ENCODE results near the gene CTXN3.

CTXN3 gene

GRCh38 chr5:127649018-127649439, at the start of gene CTXN3:
CTXN3 (plus strand) TSS chr5:127649082; CDS start chr5:127657522, 8,440 bp downstream.
- peak; percentile 55 for DNase-seq

GRCh38 chr5:127599320-127599719, 49.6 kb upstream of the CTXN3 start:
- DNase-seq: no peak

DNA sequence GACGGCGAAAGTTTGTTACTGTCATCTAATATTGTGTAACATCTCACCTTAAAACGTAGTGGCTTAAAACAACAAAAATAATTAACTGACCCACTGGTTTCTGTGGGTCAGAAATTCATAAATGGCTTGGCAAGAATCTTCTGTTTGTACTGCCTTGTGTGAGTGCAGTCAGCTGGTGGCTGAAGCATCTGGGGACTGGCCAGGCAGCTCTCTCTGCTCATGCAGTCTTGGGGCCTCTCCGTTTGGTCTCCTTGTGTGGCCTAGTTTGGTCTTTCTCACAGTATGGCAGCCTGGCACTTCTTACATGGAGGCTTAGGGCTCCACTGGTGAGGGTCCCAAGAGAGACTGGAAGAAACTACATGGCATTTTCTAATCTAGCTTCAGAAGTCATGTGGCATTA, 49.0 kb upstream of the CTXN3 start:
- DNase-seq: no peak

DNA sequence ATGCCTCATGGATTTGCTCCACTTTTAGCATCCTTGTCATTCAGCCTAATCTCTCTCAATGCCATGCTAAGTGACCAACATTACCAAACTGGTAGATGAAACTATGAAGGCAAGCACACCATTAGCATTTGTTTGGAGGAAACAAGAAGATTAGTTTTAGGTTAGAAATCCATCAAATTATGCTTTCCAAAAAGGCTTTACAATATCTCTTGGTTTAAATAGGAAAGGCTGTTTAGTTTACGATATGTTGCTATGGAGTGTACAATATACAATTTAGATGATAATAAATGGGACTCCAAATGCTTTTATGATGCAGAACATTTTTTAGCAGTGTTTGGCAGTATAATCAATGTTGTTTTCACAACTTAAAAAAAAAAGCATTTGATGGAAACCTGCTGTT, 47.8 kb upstream of the CTXN3 start:
- no peak for DNase-seq

GRCh38 chr5:127601601-127602000, 47.3 kb upstream of the CTXN3 start:
- no peak for DNase-seq

- DNase-seq: no peak
These were observed 46.4 kb upstream of the CTXN3 start for GRCh38 chr5:127602481-127602880.

- DNase-seq: no peak
These were observed 45.7 kb upstream of the CTXN3 start for GRCh38 chr5:127602896-127603844.

- DNase-seq: no peak
These were observed 40.7 kb upstream of the CTXN3 start for GRCh38 chr5:127608077-127608660.

DNA sequence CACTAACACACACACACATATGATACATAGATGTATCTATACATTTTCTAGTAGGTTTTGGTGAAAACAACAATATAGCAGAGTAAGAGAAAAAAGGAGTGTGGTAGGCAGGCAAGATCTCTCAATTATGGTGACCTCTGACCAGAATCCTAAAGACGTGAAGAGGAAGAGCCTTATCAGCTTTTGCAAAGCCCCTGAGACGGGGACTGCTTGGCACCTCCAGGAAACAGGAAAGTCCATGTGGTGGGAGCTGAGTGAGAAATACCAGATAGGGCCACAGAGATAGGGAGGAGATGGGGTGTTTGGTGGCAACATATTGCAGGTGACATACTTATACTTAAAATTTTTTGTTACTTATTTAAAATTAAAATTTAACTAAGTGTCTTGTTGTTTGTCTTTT, 39.9 kb upstream of the CTXN3 start:
- no peak for DNase-seq

DNA sequence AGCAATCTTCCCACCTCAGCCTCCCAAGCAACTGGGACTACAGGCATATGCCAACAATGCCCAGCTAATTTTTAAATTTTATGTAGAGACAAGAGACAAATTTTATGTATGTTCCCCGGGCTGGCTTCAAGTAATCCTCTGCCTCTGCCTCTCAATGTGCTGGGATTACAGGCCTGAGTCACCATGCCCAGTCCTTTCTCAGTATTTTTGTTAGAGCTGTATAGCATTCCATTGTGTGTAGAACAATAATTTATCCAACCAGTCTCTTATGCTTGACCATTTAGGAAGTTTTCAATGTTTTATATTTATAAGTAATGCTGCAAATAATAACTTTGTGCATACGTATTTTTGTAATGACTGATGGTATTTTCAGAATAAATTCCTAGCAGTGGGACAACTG, 38.9 kb upstream of the CTXN3 start:
- no peak for DNase-seq

GRCh38 chr5:127612441-127613141, 36.3 kb upstream of the CTXN3 start:
- no peak for DNase-seq

DNA sequence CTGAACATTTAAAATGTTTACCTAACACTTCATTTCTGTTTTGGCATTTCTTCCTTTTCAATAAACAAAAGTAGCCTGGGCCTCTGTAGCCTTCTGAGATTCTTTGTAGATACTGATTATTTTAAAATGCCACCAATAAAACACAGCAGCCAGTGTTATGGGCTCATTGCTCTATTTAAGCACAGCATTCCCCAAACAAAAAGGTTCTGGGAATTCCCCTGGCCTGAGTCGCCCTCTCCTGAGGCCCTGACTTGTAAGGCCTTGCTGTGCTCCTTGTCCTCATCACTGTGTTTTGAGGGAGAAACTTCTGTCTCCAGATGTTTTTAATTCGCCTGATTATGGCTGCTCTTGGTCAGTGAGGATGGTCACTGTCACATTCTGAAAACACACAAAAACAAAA, 33.0 kb upstream of the CTXN3 start:
- DNase-seq: no peak

- no peak for DNase-seq
These were observed 28.9 kb upstream of the CTXN3 start for GRCh38 chr5:127619908-127620479.

- no peak for DNase-seq
These were observed 27.1 kb upstream of the CTXN3 start for GRCh38 chr5:127621601-127622325.

DNA sequence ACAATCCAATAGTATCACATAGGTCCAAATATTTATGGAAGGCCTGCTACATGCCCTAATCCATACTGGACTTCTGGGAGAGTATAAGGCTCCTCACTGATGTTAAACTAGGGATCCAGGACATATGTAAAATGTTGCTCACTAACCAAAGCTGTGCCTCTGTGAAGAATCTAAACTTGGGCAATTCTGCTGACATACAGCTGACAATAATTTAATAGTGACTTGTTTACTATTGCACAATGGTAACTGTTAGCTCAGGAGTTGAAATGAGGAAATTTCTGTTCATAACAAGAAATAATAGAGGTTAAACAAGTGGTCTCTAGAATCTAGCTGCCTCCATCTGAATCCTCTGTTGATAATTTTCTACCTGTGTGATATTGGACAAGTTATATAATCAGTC, 14.9 kb upstream of the CTXN3 start:
- DNase-seq: no peak

GRCh38 chr5:127639828-127640227, 9.1 kb upstream of the CTXN3 start:
- DNase-seq: no peak

GRCh38 chr5:127642949-127643348, 5.9 kb upstream of the CTXN3 start:
- DNase-seq: no peak

DNA sequence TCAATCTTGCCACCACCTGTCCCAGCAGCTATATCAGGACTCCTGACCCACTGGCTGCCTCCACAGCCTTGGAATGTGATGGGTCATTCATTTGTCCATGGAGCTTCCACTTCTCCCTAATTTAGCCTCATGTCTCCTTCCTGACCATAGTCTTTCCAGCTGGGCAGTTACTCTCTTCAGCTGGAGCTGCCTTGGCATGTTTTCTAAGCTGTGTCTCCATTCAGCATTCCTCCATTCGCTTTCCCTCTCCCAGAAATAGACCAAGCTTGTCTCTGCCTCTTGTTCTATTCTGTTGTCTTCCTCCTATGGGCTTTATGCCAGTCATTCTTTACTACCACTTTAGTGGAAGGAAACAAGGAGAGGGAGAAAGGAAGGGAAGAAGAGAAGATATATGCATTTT, 5.3 kb upstream of the CTXN3 start:
- DNase-seq: no peak

DNA sequence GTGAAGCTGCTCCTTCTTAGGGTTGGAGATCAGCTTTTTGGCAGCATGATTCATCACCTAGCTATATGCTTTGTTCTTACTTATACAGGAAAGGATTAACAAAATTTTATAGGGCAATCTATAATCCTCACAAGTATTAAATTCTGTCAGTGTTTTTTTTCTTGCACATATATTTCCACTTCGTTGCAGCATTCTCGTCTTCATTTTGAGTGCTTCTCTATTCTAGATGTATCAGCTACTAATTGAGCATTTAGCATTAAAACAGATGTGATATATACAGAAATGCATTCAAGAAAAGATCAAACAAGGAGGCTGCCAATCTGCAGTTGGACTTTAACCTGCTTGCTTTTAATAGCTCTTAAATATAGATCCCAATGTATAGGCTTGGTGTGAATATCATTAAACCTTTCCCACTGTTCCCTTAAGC, 3.6 kb upstream of the CTXN3 start:
- no peak for DNase-seq

- no peak for DNase-seq
These were observed 1.4 kb upstream of the CTXN3 start for GRCh38 chr5:127647361-127647958.

- DNase-seq: no peak
These were observed 1.1 kb downstream of the CTXN3 start for GRCh38 chr5:127650022-127650421.

DNA sequence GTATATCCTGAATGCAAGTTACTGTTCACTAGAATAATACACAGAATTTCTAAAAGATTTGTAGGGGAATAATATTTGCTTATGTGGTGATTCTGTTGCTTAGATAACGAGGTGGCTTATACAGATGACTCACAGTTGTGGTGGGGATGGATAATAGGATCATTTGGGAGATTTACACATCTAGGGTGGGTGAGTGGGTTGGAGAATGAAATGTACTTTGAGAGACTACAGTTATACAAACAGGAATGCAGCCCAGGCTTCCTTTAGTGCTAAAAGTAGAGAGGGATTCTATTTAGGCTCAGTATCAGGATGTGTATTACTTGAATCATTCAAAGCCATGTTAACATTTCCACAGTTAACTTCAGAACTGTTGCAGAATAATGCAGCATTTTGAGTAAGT, 1.8 kb downstream of the CTXN3 start:
- DNase-seq: no peak
